Activated T-helper 9 cell treated with anti-CD3 and anti-CD28 coated beads, Interleukin-2, amount 50 U/mL, for 16 hours (primary cell): ENCODE measurements around the gene MDM2.

ENCODE experiments used
- DNase-seq: peaks from one replicate; pipeline ENCODE4 v3.0.0-alpha.2; 2020; ENCODE audit warnings: low read depth

MDM2 gene

GRCh38 chr12:68878846-68879245, 70.9 kb downstream of the MDM2 start:
- DNase-seq, result no peak

GRCh38 chr12:68880660-68881325, 72.8 kb downstream of the MDM2 start:
- DNase-seq, result no peak

GRCh38 chr12:68882251-68882964, 74.4 kb downstream of the MDM2 start:
- no peak for DNase-seq

- no peak for DNase-seq
Observed at GRCh38 chr12:68883151-68883550, 75.2 kb downstream of the MDM2 start.

- DNase-seq, result no peak
Observed at GRCh38 chr12:68884251-68884650, 76.3 kb downstream of the MDM2 start.

GRCh38 chr12:68885381-68885780, 77.4 kb downstream of the MDM2 start:
- no peak for DNase-seq

GRCh38 chr12:68886636-68887572, 78.9 kb downstream of the MDM2 start:
- DNase-seq, result no peak

GRCh38 chr12:68887641-68888040, 79.7 kb downstream of the MDM2 start:
- DNase-seq, result no peak

GRCh38 chr12:68888243-68888642, 80.3 kb downstream of the MDM2 start:
- DNase-seq, result no peak

GRCh38 chr12:68890701-68891113, 82.7 kb downstream of the MDM2 start:
- no peak for DNase-seq

- DNase-seq, result no peak
Observed at GRCh38 chr12:68891141-68891540, 83.2 kb downstream of the MDM2 start.

GRCh38 chr12:68893201-68893600, 85.2 kb downstream of the MDM2 start:
- no peak for DNase-seq

- DNase-seq, result no peak
Observed at GRCh38 chr12:68893741-68894140, 85.8 kb downstream of the MDM2 start.

GRCh38 chr12:68894276-68894855, 86.4 kb downstream of the MDM2 start:
- no peak for DNase-seq

GRCh38 chr12:68896881-68897540, 89.0 kb downstream of the MDM2 start:
- DNase-seq, result no peak

GRCh38 chr12:68899251-68899771, 91.3 kb downstream of the MDM2 start:
- no peak for DNase-seq

- no peak for DNase-seq
Observed at GRCh38 chr12:68900241-68900640, 92.3 kb downstream of the MDM2 start.
